Endothelial cell of umbilical vein (primary cell): ENCODE measurements around the gene C15orf62. TPM values are rescaled to one million over a fixed set of nuclear protein-coding genes. Genes with fewer than 3 reads are reported as not detected.

Source experiments
- BruUV-seq: library from RNA; stranded (reverse); fragments of 400-500 nt; replicated peaks from 2 replicates; lab custom pipeline; 2021; lab: Mats Ljungman, UMichigan
- CTCF ChIA-PET: fragments of 300-600, 350-600 bp; sonication (Branson Sonifier 250); formaldehyde crosslinking; loops from one replicate; lab custom pipeline; 2021; ENCODE audit warnings: antibody characterized with exemption, inconsistent platforms; lab: Charles Lee
- POLR2A ChIA-PET: fragments of 300-600, 350-600 bp; sonication (Branson Sonifier 250); formaldehyde crosslinking; loops from one replicate; lab custom pipeline; 2021; ENCODE audit warnings: antibody characterized with exemption, inconsistent platforms; lab: Charles Lee
- DNase-seq: peaks from one replicate; pipeline ENCODE4 v3.0.0-alpha.2; 2011; ENCODE audit warnings: low read depth, low spot score
- FAIRE-seq: peaks from 2 replicates; lab custom pipeline; 2011; peaks lifted over from hg19 to GRCh38; lab: Jason Lieb, UNC
- H2AFZ ChIP-seq: 2 replicates; pipeline ENCODE4 v1.6.0; 2012; ENCODE audit warnings: low read depth, low read length, control low read depth, inconsistent platforms
- H3K27ac ChIP-seq: 2 replicates; pipeline ENCODE4 v1.5.1; 2011; ENCODE audit warnings: low read depth, mild to moderate bottlenecking, control low read depth, low read length, moderate library complexity; ENCODE audit not compliant: insufficient read depth
- H3K27me3 ChIP-seq, 2 experiments: 2 replicates each; pipeline versions ENCODE4 v1.6.0 to v1.6.1; 2011; ENCODE audit warnings: low read length in 2 of 2, mixed read lengths in 1 of 2; ENCODE audit not compliant: control insufficient read depth in 2 of 2, insufficient read depth in 2 of 2
- H3K36me3 ChIP-seq, 2 experiments: 2 replicates in 1 of 2; 3 replicates in 1 of 2; pipeline ENCODE4 v1.5.1; 2011; ENCODE audit warnings: low read length in 2 of 2, mild to moderate bottlenecking in 1 of 2, moderate library complexity in 1 of 2; ENCODE audit not compliant: control insufficient read depth in 2 of 2, insufficient read depth in 2 of 2; ENCODE audit errors: extremely low read depth in 1 of 2
- H3K4me1 ChIP-seq: 3 replicates; pipeline ENCODE4 v1.5.1; 2011; ENCODE audit warnings: mild to moderate bottlenecking, low read length; ENCODE audit not compliant: control insufficient read depth, insufficient read depth; ENCODE audit errors: extremely low read depth
- H3K4me2 ChIP-seq: 2 replicates; pipeline ENCODE4 v1.6.1; 2011; ENCODE audit warnings: low read length, control low read depth, mixed read lengths; ENCODE audit not compliant: insufficient read depth
- H3K4me3 ChIP-seq, 3 experiments: fragments of 200-600 bp in 1 of 3; sonication (generic), shearing (Covaris generic) in 1 of 3; replicated peaks in 1 of 3; 2 replicates each; pipeline ENCODE4 v1.5.1; 2011 to 2016; ENCODE audit warnings: control low read depth in 3 of 3, low read length in 3 of 3, mild to moderate bottlenecking in 2 of 3, inconsistent platforms in 1 of 3, low read depth in 1 of 3, moderate library complexity in 1 of 3; ENCODE audit not compliant: insufficient read depth in 1 of 3
- H3K79me2 ChIP-seq: 2 replicates; pipeline ENCODE4 v1.6.0; 2012; ENCODE audit warnings: low read length, inconsistent platforms; ENCODE audit not compliant: control insufficient read depth, insufficient read depth
- H3K9ac ChIP-seq: replicated peaks from 2 replicates; pipeline ENCODE3; 2011; ENCODE audit warnings: low read length, control low read depth; ENCODE audit not compliant: insufficient read depth; ENCODE audit errors: extremely low read depth
- H3K9me1 ChIP-seq: replicated peaks from 3 replicates; pipeline ENCODE4 v1.6.0; 2011; ENCODE audit warnings: mild to moderate bottlenecking, low read length; ENCODE audit not compliant: control insufficient read depth, insufficient read depth; ENCODE audit errors: extremely low read depth
- H3K9me3 ChIP-seq: replicated peaks from 2 replicates; pipeline ENCODE4 v1.5.1; 2012; ENCODE audit warnings: low read length, inconsistent platforms; ENCODE audit not compliant: control insufficient read depth, insufficient read depth
- H4K20me1 ChIP-seq: replicated peaks from 2 replicates; pipeline ENCODE3; 2011; ENCODE audit warnings: mild to moderate bottlenecking, low read length; ENCODE audit not compliant: control insufficient read depth, insufficient read depth; ENCODE audit errors: extremely low read depth
- CTCF ChIP-seq, 2 donors: IDR thresholded peaks; 1 replicate in 1 of 2; 2 replicates in 1 of 2; pipeline ENCODE4 v1.5.1; 2011; ENCODE audit warnings: low read length in 2 of 2, mild to moderate bottlenecking in 2 of 2, moderate library complexity in 2 of 2, control low read depth in 1 of 2, inconsistent platforms in 1 of 2, low read depth in 1 of 2; ENCODE audit not compliant: insufficient read depth in 1 of 2; ENCODE audit errors: extremely low read depth in 1 of 2
- EZH2 ChIP-seq: IDR thresholded peaks from 2 replicates; pipeline ENCODE4 v1.6.1; 2012; ENCODE audit warnings: borderline replicate concordance, low read depth, mild to moderate bottlenecking, moderate library complexity, low read length, inconsistent platforms; ENCODE audit not compliant: severe bottlenecking
- FOS ChIP-seq: IDR thresholded peaks from 2 replicates; pipeline ENCODE4 v1.6.1; 2011; ENCODE audit warnings: mild to moderate bottlenecking, low read length, moderate library complexity, borderline replicate concordance; ENCODE audit not compliant: insufficient read depth
- GATA2 ChIP-seq: IDR thresholded peaks from 2 replicates; pipeline ENCODE4 v1.7.0; 2011; ENCODE audit warnings: low read depth, mild to moderate bottlenecking, moderate library complexity, mixed read lengths, low read length; ENCODE audit not compliant: insufficient read length, insufficient read depth
- JUN ChIP-seq: IDR thresholded peaks from 2 replicates; pipeline ENCODE4 v1.6.1; 2011; ENCODE audit warnings: borderline replicate concordance, low read depth; ENCODE audit not compliant: insufficient read length, insufficient read depth
- MAX ChIP-seq: IDR thresholded peaks from 2 replicates; pipeline ENCODE4 v1.6.1; 2011; ENCODE audit not compliant: insufficient read depth, insufficient read length
- MYC ChIP-seq: IDR thresholded peaks from one replicate; pipeline ENCODE4 v1.6.1; 2011; ENCODE audit warnings: mild to moderate bottlenecking, low read depth, low read length
- POLR2A ChIP-seq: IDR thresholded peaks from 2 replicates; pipeline ENCODE4 v1.6.1; 2012; ENCODE audit warnings: low read depth, mild to moderate bottlenecking, control low read depth, low read length
- POLR2AphosphoS5 ChIP-seq: IDR thresholded peaks from 2 replicates; pipeline ENCODE4 v1.6.1; 2012; ENCODE audit warnings: low read depth, mild to moderate bottlenecking, control low read depth, low read length, moderate library complexity; ENCODE audit not compliant: insufficient read depth
- dilution Hi-C: fragments of 300-500 bp; cut with MboI; formaldehyde crosslinking; loops from one replicate; pipeline ENCODE4 v1.15.0; 2019; ENCODE audit warnings: low sequenced_read_pairs; ENCODE audit not compliant: extremely low pct_ligation_motif_present
- intact Hi-C: fragments of 100-400 bp; cut with micrococcal nuclease; formaldehyde crosslinking; loops from one replicate; pipeline ENCODE4 v1.10.0; 2022
- polyA plus RNA-seq, 4 experiments: library from polyadenylated mRNA; depleted of rRNA in 3 of 4; stranded (reverse) in 3 of 4; unstranded in 1 of 4; fragments of >200 nt; gene quantifications; 2 replicates each; pipeline versions ENCODE4 v1.2.1 to v1.2.3, GENCODE V29; 2011 to 2012; ENCODE audit warnings: missing spikeins in 1 of 4
- total RNA-seq: library from RNA; stranded (reverse); gene quantifications from 2 replicates; pipeline ENCODE4 v1.2.3, GENCODE V29; 2021

Gene C15orf62
- total and polyA plus RNA-seq, 2 donors (not counting 3 experiments of a cell fraction or from before 2014, with no cell fraction given), result 0.12 to 0.38 TPM

GRCh38 chr15:40767838-40768500 lies 1.8 kb upstream of the C15orf62 start:
- POLR2A ChIA-PET, result interaction anchor here (0.8 kb wide), 1 partner anchor 21 kb away, joined by 6 read pairs; no protein-coding TSS in a partner anchor
- Histone ChIP-seq H2AFZ (no peak overlapping the region), H3K4me3 (no peak overlapping the region), H3K79me2 (no peaks in the 10 kb centered on the region), H3K36me3 (peaks cover 0 to 4% of the 10 kb centered on the region in 2 experiments), H3K4me2 (no peak overlapping the region), H3K4me1 (peaks cover 42% of the 10 kb centered on the region), H3K9me1 (no peaks in the 10 kb centered on the region), H3K9ac (no peak overlapping the region), H3K27me3 (no peaks in the 10 kb centered on the region), H3K9me3 (no peaks in the 10 kb centered on the region), H3K27ac (no peak overlapping the region), H4K20me1 (no peaks in the 10 kb centered on the region)
- FAIRE-seq (no peak), DNase-seq (no peak)
- dilution Hi-C loops (no loop called here), intact Hi-C loops (loop anchor here (1.0 to 2.0 kb wide), 2 partner anchors 19 to 39 kb away; partner anchors contain the start of genes DNAJC17 and ZFYVE19)
- CTCF ChIA-PET, result interaction anchor here (0.8 to 2.9 kb wide), 9 partner anchors 10 to 336 kb away, joined by 3 to 8 read pairs (median 4); partner anchors contain the start of gene VPS18
- BruUV-seq, result no TSS peak
- TF ChIP-seq MAX (no peak), POLR2A (no peak), FOS (no peak), GATA2 (no peak), MYC (no peak), CTCF (IDR thresholded peaks at IDR 0.05; ENCODE audit: extremely low read depth in 1 of 2, insufficient read depth in 1 of 2, low read depth in 1 of 2, low read length in 2 of 2) (no peak), EZH2 (no peak), JUN (no peak), POLR2AphosphoS5 (no peak)
